HG03135 (cell line): ENCODE results near the gene SMIM7.

Experiments
- ATAC-seq: cut with Tn5 transposase; IDR thresholded peaks from one replicate; pipeline ENCODE4 v1.9.1; 2021; ENCODE audit warnings: mild to moderate bottlenecking, moderate library complexity; ENCODE audit not compliant: unreplicated experiment

The SMIM7 gene

GRCh38 chr19:16623576-16623975, 36.4 kb downstream of the SMIM7 start:
- ATAC-seq = no peak

GRCh38 chr19:16623066-16623465, 36.9 kb downstream of the SMIM7 start:
- ATAC-seq = no peak

GRCh38 chr19:16621165-16621800, 38.7 kb downstream of the SMIM7 start:
- ATAC-seq = no peak

- ATAC-seq = no peak
Measured at GRCh38 chr19:16620584-16620983, 39.4 kb downstream of the SMIM7 start.

- no peak for ATAC-seq
Measured at GRCh38 chr19:16620018-16620417, 39.9 kb downstream of the SMIM7 start.

GRCh38 chr19:16619457-16619856, 40.5 kb downstream of the SMIM7 start:
- ATAC-seq = no peak

- ATAC-seq = no peak
Measured at GRCh38 chr19:16618248-16618647, 41.7 kb downstream of the SMIM7 start.

GRCh38 chr19:16615808-16616207, 44.1 kb downstream of the SMIM7 start:
- ATAC-seq = no peak

GRCh38 chr19:16614941-16615340, 45.0 kb downstream of the SMIM7 start:
- ATAC-seq = no peak

GRCh38 chr19:16613841-16614240, 46.1 kb downstream of the SMIM7 start:
- no peak for ATAC-seq

GRCh38 chr19:16612636-16613035, 47.3 kb downstream of the SMIM7 start:
- ATAC-seq = no peak

GRCh38 chr19:16611121-16611520, 48.8 kb downstream of the SMIM7 start:
- ATAC-seq = no peak

- ATAC-seq = no peak
Measured at GRCh38 chr19:16609511-16610200, 50.3 kb downstream of the SMIM7 start.

- no peak for ATAC-seq
Measured at GRCh38 chr19:16608290-16608739, 51.6 kb downstream of the SMIM7 start.

GRCh38 chr19:16607819-16608218, 52.1 kb downstream of the SMIM7 start:
- ATAC-seq = no peak

- ATAC-seq = no peak
Measured at GRCh38 chr19:16605553-16605994, 54.4 kb downstream of the SMIM7 start.

- ATAC-seq = no peak
Measured at GRCh38 chr19:16605115-16605514, 54.8 kb downstream of the SMIM7 start.

- ATAC-seq = no peak
Measured at GRCh38 chr19:16604615-16605014, 55.3 kb downstream of the SMIM7 start.

GRCh38 chr19:16603090-16603489, 56.9 kb downstream of the SMIM7 start:
- no peak for ATAC-seq

- ATAC-seq = no peak
Measured at GRCh38 chr19:16601378-16602052, 58.4 kb downstream of the SMIM7 start.

- ATAC-seq = no peak
Measured at GRCh38 chr19:16600824-16601223, 59.1 kb downstream of the SMIM7 start.
